Astrocyte (in vitro differentiated cells and primary cell): Measurements from ENCODE around the gene PATL2. TPM values are rescaled to one million over a fixed set of nuclear protein-coding genes. Genes with fewer than 3 reads are reported as not detected.
"Not testable (repeated sequence)": the region's sequence is repeated elsewhere in the genome, so short reads cannot be mapped to it uniquely, and the experiment has no call there.

Source experiments
- DNase-seq: peaks from one replicate; pipeline ENCODE4 v3.0.0-alpha.2; 2010; ENCODE audit warnings: low read depth
- FAIRE-seq: peaks from 2 replicates; lab custom pipeline; 2011; peaks lifted over from hg19 to GRCh38; lab: Jason Lieb, UNC
- H2AFZ ChIP-seq: 2 replicates; pipeline ENCODE4 v1.6.0; 2012; ENCODE audit warnings: low read depth, low read length, inconsistent platforms
- H3K27ac ChIP-seq: 2 replicates; pipeline ENCODE4 v1.5.1; 2011; ENCODE audit warnings: low read depth, low read length, inconsistent platforms
- H3K27me3 ChIP-seq: 2 replicates; pipeline ENCODE4 v1.6.0; 2011; ENCODE audit warnings: low read length, inconsistent platforms; ENCODE audit not compliant: insufficient read depth
- H3K36me3 ChIP-seq: 2 replicates; pipeline ENCODE4 v1.5.1; 2011; ENCODE audit warnings: low read length, inconsistent platforms; ENCODE audit not compliant: insufficient read depth
- H3K4me1 ChIP-seq: 2 replicates; pipeline ENCODE4 v1.5.1; 2011; ENCODE audit warnings: low read length, inconsistent platforms; ENCODE audit not compliant: insufficient read depth
- H3K4me2 ChIP-seq: 2 replicates; pipeline ENCODE4 v1.6.0; 2012; ENCODE audit warnings: low read length, inconsistent platforms
- H3K4me3 ChIP-seq: 2 replicates; pipeline ENCODE4 v1.5.1; 2011; ENCODE audit warnings: low read depth, mild to moderate bottlenecking, low read length, inconsistent platforms; ENCODE audit not compliant: insufficient read depth
- H3K79me2 ChIP-seq: 2 replicates; pipeline ENCODE4 v1.6.0; 2012; ENCODE audit warnings: mild to moderate bottlenecking, low read length, inconsistent platforms; ENCODE audit not compliant: insufficient read depth
- H3K9ac ChIP-seq: 2 replicates; pipeline ENCODE4 v1.6.0; 2012; ENCODE audit warnings: mild to moderate bottlenecking, low read length, inconsistent platforms
- H3K9me3 ChIP-seq: 2 replicates; pipeline ENCODE4 v1.5.1; 2012; ENCODE audit warnings: low read depth, mild to moderate bottlenecking, low read length, inconsistent platforms; ENCODE audit not compliant: insufficient read depth
- H4K20me1 ChIP-seq: 2 replicates; pipeline ENCODE4 v1.6.0; 2012; ENCODE audit warnings: low read length, inconsistent platforms; ENCODE audit not compliant: insufficient read depth
- H3K27ac Mint-ChIP-seq: one replicate; pipeline ENCODE4 v1.8.0; 2021; ENCODE audit warnings: mild to moderate bottlenecking, mixed read lengths; ENCODE audit not compliant: unreplicated experiment
- H3K27me3 Mint-ChIP-seq: one replicate; pipeline ENCODE4 v1.8.0; 2021; ENCODE audit warnings: low read depth, mixed read lengths; ENCODE audit not compliant: unreplicated experiment
- H3K36me3 Mint-ChIP-seq: one replicate; pipeline ENCODE4 v1.8.0; 2021; ENCODE audit warnings: low read depth, mixed read lengths; ENCODE audit not compliant: unreplicated experiment
- H3K4me1 Mint-ChIP-seq: one replicate; pipeline ENCODE4 v1.8.0; 2021; ENCODE audit warnings: low read depth, mixed read lengths; ENCODE audit not compliant: unreplicated experiment
- H3K4me3 Mint-ChIP-seq: one replicate; pipeline ENCODE4 v1.8.0; 2021; ENCODE audit warnings: mild to moderate bottlenecking, moderate library complexity, mixed read lengths; ENCODE audit not compliant: unreplicated experiment
- H3K9me3 Mint-ChIP-seq: one replicate; pipeline ENCODE4 v1.8.0; 2021; ENCODE audit warnings: mild to moderate bottlenecking, mixed read lengths; ENCODE audit not compliant: unreplicated experiment
- EZH2 ChIP-seq: IDR thresholded peaks from 2 replicates; pipeline ENCODE4 v1.6.1; 2012; ENCODE audit warnings: mild to moderate bottlenecking, low read length, inconsistent platforms; ENCODE audit not compliant: insufficient read depth
- total RNA-seq: library from RNA; stranded (reverse); gene quantifications from 2 replicates; pipeline ENCODE4 v1.2.1, GENCODE V29; 2021
- TF ChIP-seq, protein P1 (sequence below): IDR thresholded peaks from 2 replicates; pipeline ENCODE4 v1.5.1; 2011; ENCODE audit warnings: low read depth, mild to moderate bottlenecking, inconsistent platforms, low read length, moderate library complexity; ENCODE audit not compliant: insufficient read depth

The PATL2 gene
- total RNA-seq, 1 donor from 2014 or later: 1.2 TPM

DNA sequence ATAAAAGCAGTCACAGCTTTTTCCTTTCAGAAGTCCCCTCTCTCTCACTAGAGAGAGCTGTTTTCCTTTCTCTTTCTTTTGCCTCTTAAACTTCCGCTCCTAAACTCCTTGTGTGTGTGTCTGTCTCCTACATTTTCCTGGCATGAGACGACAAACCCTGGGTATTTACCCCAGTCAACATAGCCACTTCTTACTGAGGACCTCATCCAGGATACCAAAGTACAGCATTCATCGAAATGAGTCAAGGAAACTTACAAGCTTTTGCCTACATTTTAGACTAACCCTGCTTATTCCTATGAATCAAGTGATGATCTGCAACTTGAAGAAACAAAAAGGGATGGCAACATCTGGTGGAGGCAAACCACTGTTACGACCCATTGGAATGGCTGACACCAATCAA lies 16.7 kb downstream of the PATL2 start:
- FAIRE-seq (no peak), DNase-seq (no peak)
- H3K4me2 ChIP-seq: no peak overlapping the region
- H3K4me3 ChIP-seq: no peak overlapping the region
- H3K4me1 ChIP-seq: no peaks in the 10 kb centered on the region
- no peak overlapping the region for H3K27ac Mint-ChIP-seq
- H3K27ac ChIP-seq: no peak overlapping the region
- no peak overlapping the region for H2AFZ ChIP-seq
- H3K4me1 Mint-ChIP-seq: no peaks in the 10 kb centered on the region
- H3K9me3 Mint-ChIP-seq: no peaks in the 10 kb centered on the region
- no peaks in the 10 kb centered on the region for H3K9me3 ChIP-seq
- no peaks in the 10 kb centered on the region for H3K79me2 ChIP-seq
- H3K36me3 ChIP-seq: no peaks in the 10 kb centered on the region
- H4K20me1 ChIP-seq: no peaks in the 10 kb centered on the region
- TF ChIP-seq, protein P1, sequence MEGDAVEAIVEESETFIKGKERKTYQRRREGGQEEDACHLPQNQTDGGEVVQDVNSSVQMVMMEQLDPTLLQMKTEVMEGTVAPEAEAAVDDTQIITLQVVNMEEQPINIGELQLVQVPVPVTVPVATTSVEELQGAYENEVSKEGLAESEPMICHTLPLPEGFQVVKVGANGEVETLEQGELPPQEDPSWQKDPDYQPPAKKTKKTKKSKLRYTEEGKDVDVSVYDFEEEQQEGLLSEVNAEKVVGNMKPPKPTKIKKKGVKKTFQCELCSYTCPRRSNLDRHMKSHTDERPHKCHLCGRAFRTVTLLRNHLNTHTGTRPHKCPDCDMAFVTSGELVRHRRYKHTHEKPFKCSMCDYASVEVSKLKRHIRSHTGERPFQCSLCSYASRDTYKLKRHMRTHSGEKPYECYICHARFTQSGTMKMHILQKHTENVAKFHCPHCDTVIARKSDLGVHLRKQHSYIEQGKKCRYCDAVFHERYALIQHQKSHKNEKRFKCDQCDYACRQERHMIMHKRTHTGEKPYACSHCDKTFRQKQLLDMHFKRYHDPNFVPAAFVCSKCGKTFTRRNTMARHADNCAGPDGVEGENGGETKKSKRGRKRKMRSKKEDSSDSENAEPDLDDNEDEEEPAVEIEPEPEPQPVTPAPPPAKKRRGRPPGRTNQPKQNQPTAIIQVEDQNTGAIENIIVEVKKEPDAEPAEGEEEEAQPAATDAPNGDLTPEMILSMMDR: no peak
- no peak for TF ChIP-seq EZH2
- H3K9ac ChIP-seq: no peak overlapping the region
- H3K27me3 Mint-ChIP-seq: no peaks in the 10 kb centered on the region
- H3K36me3 Mint-ChIP-seq: no peaks in the 10 kb centered on the region
- no peak overlapping the region for H3K4me3 Mint-ChIP-seq
- H3K27me3 ChIP-seq: peaks cover 26% of the 10 kb centered on the region

DNA sequence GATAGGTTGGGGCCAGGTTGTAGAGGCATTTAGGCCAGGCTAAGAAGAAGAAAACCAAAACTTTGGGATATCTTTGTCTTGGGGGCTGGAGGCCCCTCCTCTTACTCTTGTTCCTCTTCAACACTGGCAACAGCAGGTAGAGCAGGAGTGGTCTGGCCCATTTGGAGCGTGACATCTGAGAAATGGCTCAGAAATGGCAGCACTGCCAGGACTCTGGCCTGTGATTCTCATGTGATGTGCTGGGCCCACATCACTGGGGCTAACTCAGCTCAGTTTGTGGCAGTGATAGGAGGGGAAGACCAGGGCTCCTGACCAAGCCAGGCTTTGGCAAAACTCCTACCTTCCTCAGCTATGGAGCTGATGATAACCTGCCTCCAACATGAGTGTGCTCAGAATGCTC lies 18.5 kb downstream of the PATL2 start:
- TF ChIP-seq EZH2: no peak

DNA sequence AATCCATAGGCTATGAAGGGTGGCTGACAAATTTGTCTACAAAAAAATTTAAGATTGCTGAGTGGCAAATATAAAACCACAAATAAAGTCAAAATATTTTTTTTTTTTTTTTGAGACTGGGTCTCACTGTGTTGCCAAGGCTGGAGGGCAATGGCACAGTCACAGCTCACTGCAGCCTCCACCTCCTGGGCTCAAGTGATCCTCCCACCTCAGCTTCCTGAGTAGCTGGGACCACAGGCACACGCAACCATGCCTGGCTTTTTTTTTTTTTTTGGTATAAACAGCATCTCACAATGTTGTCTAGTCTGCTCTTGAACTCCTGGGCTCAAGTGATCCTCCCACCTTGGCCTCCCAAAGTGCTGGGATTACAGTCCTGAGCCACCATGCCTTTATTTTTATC lies 20.9 kb downstream of the PATL2 start:
- FAIRE-seq, H2AFZ ChIP-seq, H3K4me2 ChIP-seq, H3K27me3 ChIP-seq, H3K27ac Mint-ChIP-seq, H3K9ac ChIP-seq, H3K36me3 Mint-ChIP-seq, H3K79me2 ChIP-seq, H3K4me1 ChIP-seq, H3K4me3 ChIP-seq, H3K9me3 Mint-ChIP-seq, H3K27ac ChIP-seq, H3K4me1 Mint-ChIP-seq, H3K27me3 Mint-ChIP-seq, H3K4me3 Mint-ChIP-seq, H3K9me3 ChIP-seq, DNase-seq, H4K20me1 ChIP-seq, H3K36me3 ChIP-seq: not testable (repeated sequence)

More for the DNA sequence above, 18.5 kb downstream of the PATL2 start:
- Histone ChIP-seq H3K36me3 (no peaks in the 10 kb centered on the region), H3K9ac (no peak overlapping the region), H3K79me2 (no peaks in the 10 kb centered on the region), H3K4me2 (no peak overlapping the region), H3K9me3 (no peaks in the 10 kb centered on the region), H3K4me3 (no peak overlapping the region), H4K20me1 (no peaks in the 10 kb centered on the region), H3K27ac (no peak overlapping the region), H2AFZ (no peak overlapping the region), H3K4me1 (no peaks in the 10 kb centered on the region), H3K27me3 (peaks cover 21% of the 10 kb centered on the region)
- DNase-seq (no peak), FAIRE-seq (no peak)
- Mint-ChIP-seq H3K36me3 (no peaks in the 10 kb centered on the region), H3K4me1 (no peaks in the 10 kb centered on the region), H3K27ac (no peak overlapping the region), H3K27me3 (peaks cover 1% of the 10 kb centered on the region), H3K9me3 (peaks cover 2% of the 10 kb centered on the region), H3K4me3 (no peak overlapping the region)

DNA sequence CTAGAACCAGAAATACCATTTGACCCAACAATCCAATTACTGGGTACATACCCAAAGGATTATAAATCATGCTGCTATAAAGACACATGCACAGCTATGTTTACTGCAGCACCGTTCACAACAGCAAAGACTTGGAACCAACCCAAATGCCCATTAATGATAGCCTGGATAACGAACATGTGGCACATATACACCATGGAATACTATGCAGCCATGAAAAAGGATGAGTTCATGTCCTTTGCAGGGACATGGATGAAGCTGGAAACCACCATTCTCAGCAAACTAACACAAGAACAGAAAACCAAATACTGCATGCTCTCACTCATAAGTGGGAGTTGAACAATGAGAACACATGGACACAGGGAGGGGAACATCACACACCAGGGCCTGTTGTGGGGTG lies 21.8 kb downstream of the PATL2 start:
- H3K36me3 Mint-ChIP-seq, DNase-seq, H3K27me3 Mint-ChIP-seq, H3K27ac Mint-ChIP-seq, H3K4me2 ChIP-seq, H3K4me3 ChIP-seq, H3K27ac ChIP-seq, H3K4me1 Mint-ChIP-seq, H4K20me1 ChIP-seq, H2AFZ ChIP-seq, H3K79me2 ChIP-seq, H3K9ac ChIP-seq, H3K9me3 Mint-ChIP-seq, FAIRE-seq, H3K36me3 ChIP-seq, H3K9me3 ChIP-seq, H3K4me3 Mint-ChIP-seq, H3K27me3 ChIP-seq, H3K4me1 ChIP-seq: not testable (repeated sequence)

DNA sequence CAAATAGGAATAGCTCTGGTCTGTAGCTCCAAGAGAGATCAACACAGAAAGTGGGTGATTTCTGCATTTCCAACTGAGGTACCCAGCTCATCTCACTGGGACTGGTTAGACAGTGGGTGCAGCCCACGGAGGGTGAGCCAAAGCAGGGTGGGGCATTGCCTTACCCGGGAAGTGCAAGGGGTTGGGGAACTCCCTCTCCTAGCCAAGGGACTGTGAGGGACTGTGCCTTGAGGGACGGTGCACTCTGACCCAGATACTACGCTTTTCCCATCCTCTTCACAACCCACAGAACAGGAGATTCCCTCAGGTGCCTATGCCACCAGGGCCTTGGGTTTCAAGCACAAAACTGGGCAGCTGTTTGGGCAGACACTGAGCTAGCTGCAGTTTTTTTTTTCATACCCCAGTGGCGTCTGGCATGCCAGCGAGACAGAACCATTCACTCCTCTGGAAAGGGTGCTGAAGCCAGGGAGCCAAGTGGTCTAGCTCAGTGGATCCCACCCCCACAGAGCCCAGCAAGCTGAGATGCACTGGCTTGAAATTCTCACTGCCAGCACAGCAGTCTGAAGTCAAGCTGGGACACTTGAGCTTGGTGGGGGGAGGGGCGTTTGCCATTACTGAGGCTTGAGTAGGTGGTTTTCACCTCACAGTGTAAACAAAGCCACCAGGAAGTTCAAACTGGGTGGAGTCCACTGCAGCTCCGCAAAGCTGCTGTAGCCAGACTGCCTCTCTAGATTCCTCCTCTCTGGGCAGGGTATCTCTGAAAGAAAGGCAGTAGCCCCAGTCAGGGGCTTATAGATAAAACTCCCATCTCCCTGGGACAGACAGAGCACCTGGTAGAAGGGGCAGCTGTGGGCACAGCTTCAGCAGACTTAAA lies 28.1 kb downstream of the PATL2 start:
- H3K4me1 ChIP-seq, H3K4me1 Mint-ChIP-seq, H3K79me2 ChIP-seq, H3K9me3 ChIP-seq, H4K20me1 ChIP-seq, H3K27ac ChIP-seq, H3K27me3 Mint-ChIP-seq, H3K4me3 ChIP-seq, H3K9me3 Mint-ChIP-seq, H3K4me3 Mint-ChIP-seq, H3K9ac ChIP-seq, H3K36me3 ChIP-seq, H3K36me3 Mint-ChIP-seq, FAIRE-seq: not testable (repeated sequence)
- H2AFZ ChIP-seq: peak overlapping the region; percentile 34
- H3K4me2 ChIP-seq: peak overlapping the region; percentile 57
- H3K27me3 ChIP-seq: peaks cover 18% of the 10 kb centered on the region
- peak; percentile 27 for DNase-seq
- H3K27ac Mint-ChIP-seq: peak overlapping the region; percentile 43
